Measurements from ENCODE around the gene GPD1. TPM values are rescaled to one million over a fixed set of nuclear protein-coding genes. Genes with fewer than 3 reads are reported as not detected.

Gene GPD1
- total RNA-seq, 1 experiment from 2014 or later: 1.6 TPM

GRCh38 chr12:50106907-50107306 is 3.1 kb downstream of the GPD1 start:
- POLR2A ChIA-PET: no interaction called here

GRCh38 chr12:50107416-50108268 is 3.8 kb downstream of the GPD1 start:
- Histone ChIP-seq H3K4me1 (ENCODE audit: control insufficient read depth in 1 of 2, insufficient read depth in 2 of 2, low read length in 2 of 2) (peaks cover 25 to 31% of the 10 kb centered on the region in 2 experiments), H3K9me3 (ENCODE audit: control insufficient read depth in 1 of 2, insufficient read depth in 1 of 2, low read depth in 1 of 2, low read length in 2 of 2) (no peaks in the 10 kb centered on the region), H4K20me1 (ENCODE audit: insufficient read depth) (no peaks in the 10 kb centered on the region), H3K4me2 (ENCODE audit: low read length) (no peak overlapping the region), H3K9ac (ENCODE audit: low read length) (no peak overlapping the region), H3K4me3 (replicated peaks in 1 of 2; ENCODE audit: low read depth in 1 of 2, low read length in 2 of 2) (no peak overlapping the region), H3K79me2 (ENCODE audit: insufficient read depth, low read length) (peaks cover 5% of the 10 kb centered on the region), H2AFZ (ENCODE audit: low read depth, low read length, poor library complexity, severe bottlenecking) (no peak overlapping the region), H3K36me3 (ENCODE audit: control insufficient read depth in 1 of 2, insufficient read depth in 2 of 2, low read length in 2 of 2) (no peaks in the 10 kb centered on the region), H3K27me3 (ENCODE audit: insufficient read depth, low read length) (no peaks in the 10 kb centered on the region), H3K9me2 (ENCODE audit: insufficient read depth) (no peaks in the 10 kb centered on the region), H3K27ac (ENCODE audit: low read depth, low read length) (no peak overlapping the region)
- BruUV-seq (replicated peaks): no TSS peak
- TF ChIP-seq SRF (IDR thresholded peaks at IDR 0.05; ENCODE audit: low read depth) (no peak), SIN3A (IDR thresholded peaks at IDR 0.05; ENCODE audit: low read depth) (no peak), RAD21 (IDR thresholded peaks at IDR 0.05; ENCODE audit: low read depth) (no peak), ZFX (IDR thresholded peaks at IDR 0.05) (no peak)
- DNase-seq (ENCODE audit: low read depth, low spot score): no peak
- CTCF ChIA-PET: interaction anchor here (1.0 kb wide), 1 partner anchor 141 kb away, joined by 3 read pairs; no protein-coding TSS in a partner anchor
- no peak for ATAC-seq
- POLR2A ChIA-PET: no interaction called here
- RAD21 ChIA-PET (ENCODE audit: low non-redundant PET in 1 of 2, low total read pairs in 2 of 2, uncharacterized antibody in 2 of 2, unreplicated experiment in 2 of 2): no interaction called here
- intact Hi-C loops (cut with micrococcal nuclease): no loop called here

More at GRCh38 chr12:50106907-50107306, 3.1 kb downstream of the GPD1 start:
- Histone ChIP-seq H3K27me3 (ENCODE audit: insufficient read depth, low read length) (no peaks in the 10 kb centered on the region), H3K4me2 (ENCODE audit: low read length) (no peak overlapping the region), H3K27ac (ENCODE audit: low read depth, low read length) (no peak overlapping the region), H3K9ac (ENCODE audit: low read length) (no peak overlapping the region), H3K9me2 (ENCODE audit: insufficient read depth) (no peaks in the 10 kb centered on the region), H3K4me3 (replicated peaks in 1 of 2; ENCODE audit: low read depth in 1 of 2, low read length in 2 of 2) (no peak overlapping the region), H3K9me3 (ENCODE audit: control insufficient read depth in 1 of 2, insufficient read depth in 1 of 2, low read depth in 1 of 2, low read length in 2 of 2) (no peaks in the 10 kb centered on the region), H4K20me1 (ENCODE audit: insufficient read depth) (no peaks in the 10 kb centered on the region), H3K36me3 (ENCODE audit: control insufficient read depth in 1 of 2, insufficient read depth in 2 of 2, low read length in 2 of 2) (no peaks in the 10 kb centered on the region), H2AFZ (ENCODE audit: low read depth, low read length, poor library complexity, severe bottlenecking) (no peak overlapping the region), H3K79me2 (ENCODE audit: insufficient read depth, low read length) (no peaks in the 10 kb centered on the region), H3K4me1 (ENCODE audit: control insufficient read depth in 1 of 2, insufficient read depth in 2 of 2, low read length in 2 of 2) (peaks cover 25 to 31% of the 10 kb centered on the region in 2 experiments)
- no TSS peak for BruUV-seq (replicated peaks)
- ATAC-seq (no peak), DNase-seq (ENCODE audit: low read depth, low spot score) (no peak)
- RAD21 ChIA-PET (ENCODE audit: low non-redundant PET in 1 of 2, low total read pairs in 2 of 2, uncharacterized antibody in 2 of 2, unreplicated experiment in 2 of 2): no interaction called here
- no peak for TF ChIP-seq CEBPB (IDR thresholded peaks at IDR 0.05; ENCODE audit: low read depth)
- no peak for TF ChIP-seq ZFX (IDR thresholded peaks at IDR 0.05)
- TF ChIP-seq SIN3A (IDR thresholded peaks at IDR 0.05; ENCODE audit: low read depth): no peak
- no peak for TF ChIP-seq POLR2AphosphoS5 (IDR thresholded peaks at IDR 0.05; ENCODE audit: low read depth, low read length)
- TF ChIP-seq JUND (IDR thresholded peaks at IDR 0.05): no peak
- TF ChIP-seq SP1 (IDR thresholded peaks at IDR 0.05; ENCODE audit: low read depth): no peak
- no peak for TF ChIP-seq ZNF274 (IDR thresholded peaks at IDR 0.05; ENCODE audit: low read depth, low read length)
- TF ChIP-seq EZH2 (IDR thresholded peaks at IDR 0.05): no peak
- TF ChIP-seq MAX (IDR thresholded peaks at IDR 0.05): no peak
- CTCF ChIA-PET: interaction anchor here (1.0 kb wide), 1 partner anchor 140 kb away, joined by 3 read pairs; no protein-coding TSS in a partner anchor
- intact Hi-C loops (cut with micrococcal nuclease): no loop called here

Data from HCT116 (cell line).